ENCODE measurements around the gene COA1.

DNA sequence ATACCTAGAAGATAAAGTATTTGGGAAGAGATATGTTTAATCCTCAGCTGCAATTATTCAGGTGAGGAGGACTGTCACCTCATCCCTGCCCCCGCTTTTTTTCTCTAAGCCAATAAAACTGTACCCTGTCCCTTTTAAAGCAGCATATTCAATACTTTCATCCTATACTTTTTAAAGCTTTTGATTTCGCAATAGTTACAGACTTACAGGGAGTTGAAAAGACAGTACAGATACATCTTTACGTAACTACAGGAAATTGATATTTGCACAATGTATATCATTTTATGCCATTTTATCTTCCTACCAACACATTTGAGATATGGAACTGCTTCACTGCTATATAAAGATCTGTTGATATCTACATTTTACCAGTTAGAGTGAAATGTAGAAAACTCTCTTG, 98.8 kb downstream of the COA1 start:
- TF ChIP-seq CTCF (IDR thresholded peaks at IDR 0.05) (no peak), POLR2A (IDR thresholded peaks at IDR 0.05) (no peak), POLR2AphosphoS5 (IDR thresholded peaks at IDR 0.05) (no peak), EP300 (IDR thresholded peaks at IDR 0.05; ENCODE audit: low read depth) (no peak)
